Uterus (tissue), 4 donors: ENCODE results near the gene PLPP2. TPM values are rescaled to one million over a fixed set of nuclear protein-coding genes. Genes with fewer than 3 reads are reported as not detected.

Source experiments
- DNase-seq, 2 donors: peaks; one replicate each; pipeline ENCODE4 v3.0.0-alpha.2; 2019 to 2020
- H3K27ac ChIP-seq, 2 donors: fragments of 200-600 bp; sonication (generic); 1 replicate in 1 of 2; 2 replicates in 1 of 2; pipeline ENCODE4 v1.5.1; 2016 to 2018
- H3K27me3 ChIP-seq, 2 donors: fragments of 200-600 bp; sonication (generic); one replicate each; pipeline ENCODE4 v1.5.1; 2018 to 2019; ENCODE audit warnings: control low read depth in 1 of 2
- H3K36me3 ChIP-seq, 2 donors: fragments of 200-600 bp; sonication (generic); one replicate each; pipeline ENCODE4 v1.5.1; 2019; ENCODE audit warnings: control low read depth in 1 of 2
- H3K4me1 ChIP-seq, 2 donors: fragments of 200-600 bp; sonication (generic); one replicate each; pipeline ENCODE4 v1.5.1; 2018 to 2019; ENCODE audit warnings: control low read depth in 1 of 2
- H3K4me3 ChIP-seq, 2 donors: fragments of 200-600 bp; sonication (generic); 1 replicate in 1 of 2; 2 replicates in 1 of 2; pipeline ENCODE4 v1.5.1; 2018 to 2019; ENCODE audit warnings: mild to moderate bottlenecking in 1 of 2
- H3K9me3 ChIP-seq, 2 donors: fragments of 200-600 bp; sonication (generic); one replicate each; pipeline ENCODE4 v1.5.1; 2019; ENCODE audit warnings: control low read depth in 1 of 2
- POLR2A ChIP-seq, 2 donors: fragments of 450-650 bp; IDR thresholded peaks; one replicate each; pipeline ENCODE4 v1.6.1; 2016; ENCODE audit warnings: antibody characterized with exemption in 2 of 2, mild to moderate bottlenecking in 1 of 2, moderate library complexity in 1 of 2
- intact Hi-C: fragments of 100-400 bp; cut with DNase I; formaldehyde crosslinking; loops from one replicate; pipeline ENCODE4 v1.15.1; 2023; ENCODE audit warnings: low total_unique reads
- total RNA-seq, 4 donors: library from RNA; depleted of rRNA in 3 of 4; stranded (reverse); fragments of >200 nt in 3 of 4; gene quantifications; one replicate each; pipeline versions ENCODE4 v1.1.0 to v1.2.4, GENCODE V29; 2014 to 2023
- TF ChIP-seq, protein P1 (sequence below), 4 experiments: fragments of 200-600 bp in 2 of 4; fragments of 450-650 bp in 2 of 4; sonication (generic) in 2 of 4; IDR thresholded peaks; one replicate each; pipeline ENCODE4 v1.5.1; 2016 to 2019; ENCODE audit warnings: antibody characterized with exemption in 4 of 4, mild to moderate bottlenecking in 2 of 4, moderate library complexity in 1 of 4
- donor health status: DM: yes; HTN: yes; CAD: no.

Gene PLPP2
- total RNA-seq, 4 donors from 2014 or later = 4.9 to 55.3 (median 15.3) TPM

GRCh38 chr19:293436-294110 lies 2.4 kb upstream of the PLPP2 start:
- H3K4me1 ChIP-seq = peaks cover 0 to 17% of the 10 kb centered on the region in 2 donors
- H3K4me3 ChIP-seq = no peak overlapping the region
- H3K27ac ChIP-seq = peak overlapping the region in 1 of 2 donors; percentile 68
- no peaks in the 10 kb centered on the region for H3K36me3 ChIP-seq
- intact Hi-C loops = no loop called here
- H3K9me3 ChIP-seq = no peaks in the 10 kb centered on the region
- TF ChIP-seq, protein P1, sequence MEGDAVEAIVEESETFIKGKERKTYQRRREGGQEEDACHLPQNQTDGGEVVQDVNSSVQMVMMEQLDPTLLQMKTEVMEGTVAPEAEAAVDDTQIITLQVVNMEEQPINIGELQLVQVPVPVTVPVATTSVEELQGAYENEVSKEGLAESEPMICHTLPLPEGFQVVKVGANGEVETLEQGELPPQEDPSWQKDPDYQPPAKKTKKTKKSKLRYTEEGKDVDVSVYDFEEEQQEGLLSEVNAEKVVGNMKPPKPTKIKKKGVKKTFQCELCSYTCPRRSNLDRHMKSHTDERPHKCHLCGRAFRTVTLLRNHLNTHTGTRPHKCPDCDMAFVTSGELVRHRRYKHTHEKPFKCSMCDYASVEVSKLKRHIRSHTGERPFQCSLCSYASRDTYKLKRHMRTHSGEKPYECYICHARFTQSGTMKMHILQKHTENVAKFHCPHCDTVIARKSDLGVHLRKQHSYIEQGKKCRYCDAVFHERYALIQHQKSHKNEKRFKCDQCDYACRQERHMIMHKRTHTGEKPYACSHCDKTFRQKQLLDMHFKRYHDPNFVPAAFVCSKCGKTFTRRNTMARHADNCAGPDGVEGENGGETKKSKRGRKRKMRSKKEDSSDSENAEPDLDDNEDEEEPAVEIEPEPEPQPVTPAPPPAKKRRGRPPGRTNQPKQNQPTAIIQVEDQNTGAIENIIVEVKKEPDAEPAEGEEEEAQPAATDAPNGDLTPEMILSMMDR (IDR thresholded peaks at IDR 0.05) = no peak
- TF ChIP-seq POLR2A (IDR thresholded peaks at IDR 0.05) = no peak
- no peaks in the 10 kb centered on the region for H3K27me3 ChIP-seq
- DNase-seq = peak in 1 of 2 donors; percentile 19

DNA sequence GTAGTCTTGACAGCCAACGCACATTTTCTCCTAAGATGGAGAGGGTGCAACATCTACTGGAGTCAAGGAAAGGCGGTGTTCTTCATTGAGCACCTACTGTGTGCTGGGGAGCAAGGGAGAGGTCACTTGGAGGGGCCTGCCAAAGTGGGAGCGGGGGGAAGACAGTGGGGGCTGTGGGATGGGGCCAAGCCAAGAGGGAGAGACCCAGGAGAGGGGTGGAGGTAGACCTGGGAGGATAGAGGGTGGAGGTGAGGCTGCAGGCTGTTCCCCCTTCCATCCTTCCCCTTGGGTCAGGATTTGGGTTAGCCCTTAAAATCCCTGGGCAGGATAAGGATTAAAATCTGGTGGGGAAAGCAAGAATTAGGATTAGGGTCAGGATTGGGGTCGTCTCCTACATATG lies 1.7 kb upstream of the PLPP2 start:
- TF ChIP-seq, protein P1 (IDR thresholded peaks at IDR 0.05) = no peak
- TF ChIP-seq POLR2A (IDR thresholded peaks at IDR 0.05) = no peak
- DNase-seq = no peak
- intact Hi-C loops = no loop called here
- H3K4me3 ChIP-seq = no peak overlapping the region
- H3K4me1 ChIP-seq = peaks cover 0 to 17% of the 10 kb centered on the region in 2 donors
- H3K9me3 ChIP-seq = no peaks in the 10 kb centered on the region
- H3K36me3 ChIP-seq = no peaks in the 10 kb centered on the region
- H3K27ac ChIP-seq = no peak overlapping the region
- H3K27me3 ChIP-seq = no peaks in the 10 kb centered on the region

DNA sequence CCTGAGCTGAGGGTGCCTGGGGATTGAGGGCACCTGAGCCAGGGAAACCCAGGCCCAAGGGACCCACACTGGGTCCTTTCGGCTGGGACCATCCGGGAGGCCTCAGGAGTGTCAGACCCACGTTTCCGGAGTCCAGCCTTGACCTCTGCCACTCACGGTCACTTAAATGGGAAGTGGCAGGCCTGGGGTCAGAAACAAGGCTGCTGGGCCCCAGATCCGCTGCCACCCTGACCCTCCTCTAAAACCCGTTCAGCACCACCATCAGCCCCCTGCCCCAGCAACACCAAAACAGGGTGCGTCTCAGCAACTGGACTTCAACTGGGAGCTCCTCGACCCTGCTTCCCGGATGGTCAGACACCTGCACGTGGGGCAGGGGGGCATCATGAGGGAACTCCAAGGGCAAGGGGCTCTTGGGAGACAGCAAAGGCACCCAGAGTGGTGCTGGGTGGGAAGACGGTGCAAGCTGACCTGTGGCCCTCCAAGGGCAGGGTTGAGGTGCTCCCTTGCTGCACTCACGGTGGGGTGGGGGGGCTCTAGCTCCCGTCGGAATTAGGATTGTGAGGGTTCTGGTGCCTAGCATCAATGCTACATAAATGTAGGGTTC lies 1.2 kb upstream of the PLPP2 start:
- Histone ChIP-seq H3K9me3 (no peaks in the 10 kb centered on the region), H3K27me3 (no peaks in the 10 kb centered on the region), H3K4me1 (peaks cover 0 to 17% of the 10 kb centered on the region in 2 donors), H3K4me3 (no peak overlapping the region), H3K27ac (peak overlapping the region in 1 of 2 donors; percentile 83), H3K36me3 (no peaks in the 10 kb centered on the region)
- TF ChIP-seq POLR2A (IDR thresholded peaks at IDR 0.05) = no peak
- TF ChIP-seq, protein P1 (IDR thresholded peaks at IDR 0.05) = no peak
- DNase-seq = no peak
- intact Hi-C loops = no loop called here

- intact Hi-C loops = no loop called here
- Histone ChIP-seq H3K27me3 (no peaks in the 10 kb centered on the region), H3K4me3 (peak overlapping the region in 1 of 2 donors; percentile 23), H3K4me1 (peaks cover 0 to 17% of the 10 kb centered on the region in 2 donors), H3K27ac (peak overlapping the region; percentile 45 to 83), H3K36me3 (no peaks in the 10 kb centered on the region), H3K9me3 (no peaks in the 10 kb centered on the region)
- TF ChIP-seq POLR2A (IDR thresholded peaks at IDR 0.05) = no peak
- TF ChIP-seq, protein P1 (IDR thresholded peaks at IDR 0.05) = no peak
- peak in 1 of 2 donors; percentile 26 for DNase-seq
Measured at GRCh38 chr19:291561-292280, 518 bp upstream of the PLPP2 start.
